NCI-H1694 treated with DMSO at 0.1 percent for 48 hours (cell line): ENCODE results near the gene SNRPA1.

Source experiments
- DNase-seq: peaks from one replicate; lab custom pipeline; 2025; lab: John Stamatoyannopoulos, UW

Gene SNRPA1

GRCh38 chr15:101258238-101259144 is 36.6 kb downstream of the SNRPA1 start:
- peak; percentile 57 for DNase-seq

GRCh38 chr15:101256757-101257156 is 38.3 kb downstream of the SNRPA1 start:
- DNase-seq = no peak

GRCh38 chr15:101255615-101256241 is 39.3 kb downstream of the SNRPA1 start:
- DNase-seq = no peak

GRCh38 chr15:101255051-101255395 is 40.0 kb downstream of the SNRPA1 start:
- DNase-seq = no peak

- DNase-seq = no peak
Observed at GRCh38 chr15:101254157-101255050, 40.6 kb downstream of the SNRPA1 start.

GRCh38 chr15:101252836-101253235 is 42.2 kb downstream of the SNRPA1 start:
- DNase-seq = no peak

GRCh38 chr15:101251830-101252820 is 42.9 kb downstream of the SNRPA1 start, which contains the start of gene CHSY1:
Gene CHSY1, minus strand, starts transcription at chr15:101252048. Its CDS starts 592 bp downstream, at chr15:101251456.
- peak; percentile 21 for DNase-seq

GRCh38 chr15:101250873-101251829 is 43.9 kb downstream of the SNRPA1 start:
- DNase-seq = no peak

- peak; percentile 42 for DNase-seq
Observed at GRCh38 chr15:101250341-101250831, 44.7 kb downstream of the SNRPA1 start.

- DNase-seq = no peak
Observed at GRCh38 chr15:101248274-101248673, 46.8 kb downstream of the SNRPA1 start.

GRCh38 chr15:101246824-101247745 is 48.0 kb downstream of the SNRPA1 start:
- DNase-seq = no peak

GRCh38 chr15:101246391-101246790 is 48.7 kb downstream of the SNRPA1 start:
- no peak for DNase-seq

- DNase-seq = no peak
Observed at GRCh38 chr15:101244889-101245668, 50.0 kb downstream of the SNRPA1 start.

- no peak for DNase-seq
Observed at GRCh38 chr15:101244036-101244781, 50.8 kb downstream of the SNRPA1 start.

GRCh38 chr15:101243420-101243819 is 51.6 kb downstream of the SNRPA1 start:
- DNase-seq = no peak

- no peak for DNase-seq
Observed at GRCh38 chr15:101242999-101243336, 52.1 kb downstream of the SNRPA1 start.
